ENCODE measurements around the gene HRH2. TPM values are rescaled to one million over a fixed set of nuclear protein-coding genes. Genes with fewer than 3 reads are reported as not detected.

Gene HRH2
- total RNA-seq, 4 donors from 2014 or later: 0.13 to 3.5 (median 1.3) TPM

DNA sequence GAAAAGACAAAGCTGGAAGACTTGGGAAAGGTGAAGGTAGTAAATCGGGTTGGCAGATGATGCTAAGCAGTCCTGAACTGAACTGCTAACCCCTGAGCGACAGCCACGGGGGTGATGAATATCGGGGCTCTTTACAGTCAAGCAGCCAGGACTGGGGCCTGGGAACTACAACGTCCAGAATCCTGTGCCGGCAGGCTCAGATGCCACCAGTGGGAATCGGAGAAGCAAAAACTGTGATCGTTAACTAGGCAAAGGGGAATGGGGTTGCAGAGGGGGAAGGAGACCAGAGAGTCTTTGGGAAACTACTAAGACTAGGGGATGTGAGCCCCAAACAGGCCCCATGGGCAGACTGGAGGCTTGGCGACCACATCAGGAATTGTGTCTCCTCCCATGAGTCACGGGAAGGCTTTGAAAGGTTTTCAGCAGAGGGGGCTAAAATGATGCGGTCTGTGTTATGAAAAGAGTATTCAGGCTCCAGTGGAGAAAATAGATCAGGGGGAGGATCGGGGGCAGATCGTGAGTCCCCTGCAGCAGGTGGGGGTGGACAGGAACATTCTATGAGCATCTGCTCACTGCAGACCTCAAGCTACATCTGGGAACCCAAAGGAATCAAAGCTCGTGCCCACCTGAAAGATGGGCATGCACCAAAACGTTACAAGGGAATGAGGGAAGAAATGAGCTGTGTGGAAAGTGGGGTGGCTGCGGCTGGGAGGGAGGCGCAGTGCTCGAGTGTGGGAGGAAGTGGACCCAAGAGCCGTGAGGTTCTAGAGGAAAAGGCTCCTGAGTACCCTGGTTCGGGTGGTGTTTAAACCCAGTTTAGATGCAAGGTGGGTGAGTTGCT, 53.8 kb downstream of the HRH2 start:
- TF ChIP-seq, protein P1, sequence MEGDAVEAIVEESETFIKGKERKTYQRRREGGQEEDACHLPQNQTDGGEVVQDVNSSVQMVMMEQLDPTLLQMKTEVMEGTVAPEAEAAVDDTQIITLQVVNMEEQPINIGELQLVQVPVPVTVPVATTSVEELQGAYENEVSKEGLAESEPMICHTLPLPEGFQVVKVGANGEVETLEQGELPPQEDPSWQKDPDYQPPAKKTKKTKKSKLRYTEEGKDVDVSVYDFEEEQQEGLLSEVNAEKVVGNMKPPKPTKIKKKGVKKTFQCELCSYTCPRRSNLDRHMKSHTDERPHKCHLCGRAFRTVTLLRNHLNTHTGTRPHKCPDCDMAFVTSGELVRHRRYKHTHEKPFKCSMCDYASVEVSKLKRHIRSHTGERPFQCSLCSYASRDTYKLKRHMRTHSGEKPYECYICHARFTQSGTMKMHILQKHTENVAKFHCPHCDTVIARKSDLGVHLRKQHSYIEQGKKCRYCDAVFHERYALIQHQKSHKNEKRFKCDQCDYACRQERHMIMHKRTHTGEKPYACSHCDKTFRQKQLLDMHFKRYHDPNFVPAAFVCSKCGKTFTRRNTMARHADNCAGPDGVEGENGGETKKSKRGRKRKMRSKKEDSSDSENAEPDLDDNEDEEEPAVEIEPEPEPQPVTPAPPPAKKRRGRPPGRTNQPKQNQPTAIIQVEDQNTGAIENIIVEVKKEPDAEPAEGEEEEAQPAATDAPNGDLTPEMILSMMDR (IDR thresholded peaks at IDR 0.05): no peak
- no peak for TF ChIP-seq POLR2A (IDR thresholded peaks at IDR 0.05)
- intact Hi-C loops (cut with DNase I; ENCODE audit: low total_unique reads): no loop called here
- no peak overlapping the region for H3K4me3 ChIP-seq (ENCODE audit: low read depth, poor library complexity, severe bottlenecking)
- peak in 1 of 2 donors; percentile 50 for DNase-seq (ENCODE audit: low spot score in 2 of 2)
- WGBS, 2 donors: 85% methylated on average over 20 of the region's 20 CpGs

DNA sequence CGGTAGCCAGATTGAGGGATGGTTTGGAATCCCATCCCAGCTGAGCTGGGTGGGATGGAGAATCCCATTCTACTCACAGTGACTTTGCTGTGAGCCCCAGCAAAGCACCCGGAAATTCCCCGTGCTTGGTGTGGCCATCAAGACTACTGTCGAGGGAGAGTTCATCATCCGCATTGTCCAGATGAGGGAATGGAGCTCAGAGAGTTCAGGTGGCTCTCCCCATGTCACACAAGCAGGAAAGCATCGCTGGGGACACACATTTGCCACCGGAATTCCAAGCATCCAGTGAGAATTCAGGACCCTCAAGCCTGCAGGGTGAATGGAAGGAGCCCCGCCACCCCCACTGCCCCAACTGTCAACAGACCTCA, 54.4 kb downstream of the HRH2 start:
- no peak overlapping the region for H3K4me3 ChIP-seq (ENCODE audit: low read depth, poor library complexity, severe bottlenecking)
- intact Hi-C loops (cut with DNase I; ENCODE audit: low total_unique reads): no loop called here
- TF ChIP-seq, protein P1 (IDR thresholded peaks at IDR 0.05): no peak
- TF ChIP-seq POLR2A (IDR thresholded peaks at IDR 0.05): no peak
- 72 to 77% methylated on average over 8 of the region's 8 CpGs for WGBS, 2 donors
- peak in 1 of 2 donors; percentile 49 for DNase-seq (ENCODE audit: low spot score in 2 of 2)

DNA sequence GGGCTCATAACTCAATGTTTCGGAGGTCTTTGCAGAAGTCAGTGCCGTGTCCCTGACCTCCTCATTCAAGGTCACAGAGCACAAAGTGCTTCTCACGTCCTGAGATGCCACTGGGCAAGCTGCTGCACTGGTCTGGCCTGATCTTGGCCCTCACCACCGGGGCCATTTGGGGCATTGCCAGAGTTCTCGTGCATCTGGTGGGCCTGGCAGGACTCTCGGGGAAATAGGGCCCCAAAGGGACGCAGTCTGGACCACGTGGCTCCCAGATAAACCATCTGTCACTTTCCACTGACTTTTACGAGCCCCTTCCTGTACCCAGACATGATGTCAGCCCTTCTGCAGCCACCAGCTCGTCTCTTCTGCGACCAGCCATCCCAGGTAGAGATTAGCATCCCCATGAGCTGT, 54.8 kb downstream of the HRH2 start:
- intact Hi-C loops (cut with DNase I; ENCODE audit: low total_unique reads): no loop called here
- TF ChIP-seq, protein P1 (IDR thresholded peaks at IDR 0.05): no peak
- no peak for TF ChIP-seq POLR2A (IDR thresholded peaks at IDR 0.05)
- H3K4me3 ChIP-seq (ENCODE audit: low read depth, poor library complexity, severe bottlenecking): no peak overlapping the region
- 24 to 25% methylated on average over 11 of the region's 11 CpGs for WGBS, 2 donors
- DNase-seq (ENCODE audit: low spot score in 2 of 2): peak in 1 of 2 donors; percentile 69

DNA sequence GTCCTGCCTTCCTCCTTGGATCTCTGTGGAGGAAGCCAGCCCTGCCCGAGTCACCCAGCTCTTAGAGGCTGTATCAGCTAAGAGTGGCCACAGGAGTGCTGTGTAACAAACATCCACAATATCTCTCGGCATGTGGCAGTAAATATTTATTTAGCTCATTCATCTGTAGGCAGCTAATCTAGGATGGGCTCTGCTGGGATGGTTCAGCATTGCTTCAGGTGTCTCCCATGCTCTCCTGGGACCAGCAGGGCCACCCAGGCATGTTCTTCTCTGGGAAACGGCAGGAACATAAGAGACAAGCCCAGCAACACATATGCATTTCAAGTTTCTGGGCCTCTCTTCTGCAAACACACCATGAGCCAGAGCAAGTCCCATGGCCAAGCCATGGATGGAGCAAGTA, 56.1 kb downstream of the HRH2 start:
- WGBS, 2 donors: 86 to 88% methylated on average over 3 of the region's 3 CpGs
- intact Hi-C loops (cut with DNase I; ENCODE audit: low total_unique reads): no loop called here
- no peak for DNase-seq (ENCODE audit: low spot score in 2 of 2)
- no peak overlapping the region for H3K4me3 ChIP-seq (ENCODE audit: low read depth, poor library complexity, severe bottlenecking)
- no peak for TF ChIP-seq POLR2A (IDR thresholded peaks at IDR 0.05)
- TF ChIP-seq, protein P1 (IDR thresholded peaks at IDR 0.05): no peak

DNA sequence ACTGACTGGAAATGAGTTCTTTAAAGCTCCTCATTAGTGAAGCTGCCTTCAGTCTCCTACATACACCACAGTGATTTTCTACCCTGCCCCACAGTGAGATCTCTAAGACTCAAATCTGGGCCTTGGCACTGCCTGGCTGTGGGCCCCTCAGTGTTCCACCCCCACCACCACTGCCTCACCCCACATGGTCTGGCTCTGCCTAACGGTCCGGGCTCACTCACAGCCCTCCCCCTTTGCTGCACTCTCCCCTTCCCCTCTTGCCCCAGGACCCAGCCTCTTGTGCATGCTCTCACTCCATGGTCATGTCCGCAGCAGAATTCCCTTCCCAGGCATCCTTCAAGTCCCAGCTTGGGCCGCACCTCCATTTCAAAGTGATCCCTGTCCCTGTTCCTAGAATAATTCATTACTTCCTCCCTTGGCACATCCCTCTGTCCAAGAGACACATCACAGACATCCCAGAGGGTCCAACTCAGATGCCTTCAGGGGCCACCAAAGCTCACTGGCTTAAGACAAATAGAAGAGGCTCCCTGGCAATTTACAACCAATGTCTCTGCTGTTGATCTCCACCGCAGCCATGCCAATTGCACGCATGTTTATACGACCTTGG, 56.7 kb downstream of the HRH2 start:
- intact Hi-C loops (cut with DNase I; ENCODE audit: low total_unique reads): no loop called here
- peak in 1 of 2 donors; percentile 52 for DNase-seq (ENCODE audit: low spot score in 2 of 2)
- TF ChIP-seq POLR2A (IDR thresholded peaks at IDR 0.05): no peak
- TF ChIP-seq, protein P1 (IDR thresholded peaks at IDR 0.05): no peak
- H3K4me3 ChIP-seq (ENCODE audit: low read depth, poor library complexity, severe bottlenecking): no peak overlapping the region
- 75 to 93% methylated on average over 7 of the region's 7 CpGs for WGBS, 2 donors

All from lower leg skin (tissue), 4 donors.